KMS-11 (cell line): ENCODE results near the gene PLEKHM1.

Source experiments
- H2AFZ ChIP-seq: fragments of 200-600 bp; sonication (generic); 2 replicates; pipeline ENCODE4 v1.6.1; 2016; ENCODE audit warnings: antibody characterized with exemption, mixed run types, low read depth
- H3K27ac ChIP-seq: fragments of 200-600 bp; sonication (generic); 2 replicates; pipeline ENCODE4 v1.6.1; 2016; ENCODE audit warnings: mild to moderate bottlenecking, mixed run types
- H3K27me3 ChIP-seq: fragments of 200-600 bp; sonication (generic); 2 replicates; pipeline ENCODE4 v1.6.1; 2017; ENCODE audit warnings: mild to moderate bottlenecking, low read depth, mixed run types, moderate library complexity; ENCODE audit not compliant: insufficient read depth
- H3K36me3 ChIP-seq: fragments of 200-600 bp; sonication (generic); 2 replicates; pipeline ENCODE4 v1.6.1; 2017; ENCODE audit warnings: mild to moderate bottlenecking, mixed run types; ENCODE audit not compliant: insufficient read depth
- H3K4me1 ChIP-seq: fragments of 200-600 bp; sonication (generic); 2 replicates; pipeline ENCODE4 v1.6.1; 2016; ENCODE audit warnings: mild to moderate bottlenecking, low read depth, mixed run types; ENCODE audit not compliant: poor library complexity, severe bottlenecking
- H3K4me2 ChIP-seq: fragments of 200-600 bp; sonication (generic); 2 replicates; pipeline ENCODE4 v1.7.0; 2016; ENCODE audit warnings: mild to moderate bottlenecking, mixed run types
- H3K4me3 ChIP-seq: fragments of 200-600 bp; sonication (generic); IDR thresholded peaks from 2 replicates; pipeline ENCODE4 v1.6.1; 2017; ENCODE audit warnings: low read depth, low read length, mixed read lengths; ENCODE audit not compliant: insufficient read depth
- H3K79me2 ChIP-seq: fragments of 200-600 bp; sonication (generic); 2 replicates; pipeline ENCODE4 v1.6.1; 2016; ENCODE audit warnings: low read depth, mixed run types; ENCODE audit not compliant: insufficient read depth
- H3K9ac ChIP-seq: fragments of 200-600 bp; sonication (generic); 2 replicates; pipeline ENCODE4 v1.6.1; 2016; ENCODE audit warnings: mild to moderate bottlenecking, mixed run types
- H4K20me1 ChIP-seq: fragments of 200-600 bp; sonication (generic); 2 replicates; pipeline ENCODE4 v1.6.1; 2016; ENCODE audit warnings: mild to moderate bottlenecking, mixed run types; ENCODE audit not compliant: insufficient read depth
- CTCF ChIP-seq: fragments of 200-600 bp; sonication (generic); conservative IDR thresholded peaks from 2 replicates; pipeline ENCODE4 v1.6.1; 2017; ENCODE audit warnings: low read depth, mild to moderate bottlenecking, antibody characterized with exemption, low read length, moderate library complexity, mixed read lengths

The PLEKHM1 gene

GRCh38 chr17:45423304-45423974 is 67.1 kb downstream of the PLEKHM1 start:
- TF ChIP-seq CTCF, result no peak
- Histone ChIP-seq H3K4me3 (no peak overlapping the region), H3K4me2 (no peak overlapping the region), H3K4me1 (peaks cover 19% of the 10 kb centered on the region), H3K79me2 (no peaks in the 10 kb centered on the region), H4K20me1 (no peaks in the 10 kb centered on the region), H3K27me3 (no peaks in the 10 kb centered on the region), H3K9ac (no peak overlapping the region), H2AFZ (no peak overlapping the region), H3K27ac (no peak overlapping the region), H3K36me3 (no peaks in the 10 kb centered on the region)

- Histone ChIP-seq H3K27ac (no peak overlapping the region), H3K27me3 (no peaks in the 10 kb centered on the region), H4K20me1 (no peaks in the 10 kb centered on the region), H3K4me3 (no peak overlapping the region), H2AFZ (no peak overlapping the region), H3K79me2 (peaks cover 3% of the 10 kb centered on the region), H3K36me3 (no peaks in the 10 kb centered on the region), H3K9ac (no peak overlapping the region), H3K4me2 (no peak overlapping the region), H3K4me1 (peaks cover 21% of the 10 kb centered on the region)
- no peak for TF ChIP-seq CTCF
Observed at GRCh38 chr17:45414990-45415881, 75.3 kb downstream of the PLEKHM1 start.

- Histone ChIP-seq H4K20me1 (no peaks in the 10 kb centered on the region), H3K36me3 (no peaks in the 10 kb centered on the region), H3K9ac (no peak overlapping the region), H3K27ac (no peak overlapping the region), H3K79me2 (peaks cover 20% of the 10 kb centered on the region), H3K4me2 (no peak overlapping the region), H3K4me3 (no peak overlapping the region), H2AFZ (no peak overlapping the region), H3K27me3 (no peaks in the 10 kb centered on the region), H3K4me1 (peaks cover 32% of the 10 kb centered on the region)
- TF ChIP-seq CTCF, result no peak
Observed at GRCh38 chr17:45413498-45413923, 77.0 kb downstream of the PLEKHM1 start.

GRCh38 chr17:45411348-45412105 is 79.0 kb downstream of the PLEKHM1 start:
- H2AFZ ChIP-seq, result no peak overlapping the region
- H3K36me3 ChIP-seq, result no peaks in the 10 kb centered on the region
- no peak overlapping the region for H3K4me3 ChIP-seq
- peaks cover 29% of the 10 kb centered on the region for H3K79me2 ChIP-seq
- H3K9ac ChIP-seq, result peak overlapping the region; percentile 80; the same call in 1 of the 2 replicates
- H3K4me1 ChIP-seq, result peaks cover 39% of the 10 kb centered on the region
- no peaks in the 10 kb centered on the region for H4K20me1 ChIP-seq
- H3K27ac ChIP-seq, result no peak overlapping the region
- H3K27me3 ChIP-seq, result no peaks in the 10 kb centered on the region
- TF ChIP-seq CTCF, result no peak
- H3K4me2 ChIP-seq, result no peak overlapping the region; the same call in 1 of the 2 replicates
